GM18907 (cell line): ENCODE results near the gene AMOTL1.
"Not testable (repeated sequence)": the region's sequence is repeated elsewhere in the genome, so short reads cannot be mapped to it uniquely, and the experiment has no call there.

Experiments used
- ATAC-seq: cut with Tn5 transposase; IDR thresholded peaks from one replicate; pipeline ENCODE4 v1.9.1; 2021; ENCODE audit warnings: mild to moderate bottlenecking, moderate library complexity; ENCODE audit not compliant: unreplicated experiment

Gene AMOTL1

GRCh38 chr11:94769880-94770279 lies 1.7 kb downstream of the AMOTL1 start:
- ATAC-seq, result no peak

- ATAC-seq, result no peak
These were observed 2.5 kb downstream of the AMOTL1 start for GRCh38 chr11:94770563-94771120.

- no peak for ATAC-seq
These were observed 3.2 kb downstream of the AMOTL1 start for GRCh38 chr11:94771390-94771789.

- ATAC-seq, result no peak
These were observed 3.8 kb downstream of the AMOTL1 start for GRCh38 chr11:94771951-94772350.

- ATAC-seq, result no peak
These were observed 5.7 kb downstream of the AMOTL1 start for GRCh38 chr11:94773842-94774241.

GRCh38 chr11:94774345-94774744 lies 6.2 kb downstream of the AMOTL1 start:
- ATAC-seq, result no peak

GRCh38 chr11:94775567-94776327 lies 7.6 kb downstream of the AMOTL1 start:
- peak; percentile 11 for ATAC-seq

GRCh38 chr11:94776351-94777321 lies 8.5 kb downstream of the AMOTL1 start:
- ATAC-seq, result peak; percentile 87

GRCh38 chr11:94780432-94780831 lies 12.3 kb downstream of the AMOTL1 start:
- no peak for ATAC-seq

- no peak for ATAC-seq
These were observed 13.7 kb downstream of the AMOTL1 start for GRCh38 chr11:94781837-94782236.

- ATAC-seq, result no peak
These were observed 14.3 kb downstream of the AMOTL1 start for GRCh38 chr11:94782446-94782845.

- ATAC-seq, result no peak
These were observed 16.7 kb downstream of the AMOTL1 start for GRCh38 chr11:94784884-94785283.

- ATAC-seq, result no peak
These were observed 17.4 kb downstream of the AMOTL1 start for GRCh38 chr11:94785509-94785908.

- ATAC-seq, result peak; percentile 66
These were observed 18.3 kb downstream of the AMOTL1 start for GRCh38 chr11:94786264-94787126.

GRCh38 chr11:94787801-94788200 lies 19.6 kb downstream of the AMOTL1 start:
- no peak for ATAC-seq

- ATAC-seq, result no peak
These were observed 20.2 kb downstream of the AMOTL1 start for GRCh38 chr11:94788396-94788795.

- no peak for ATAC-seq
These were observed 22.0 kb downstream of the AMOTL1 start for GRCh38 chr11:94790197-94790596.

- ATAC-seq, result no peak
These were observed 22.6 kb downstream of the AMOTL1 start for GRCh38 chr11:94790661-94791180.

GRCh38 chr11:94791216-94791889 lies 23.2 kb downstream of the AMOTL1 start:
- ATAC-seq, result no peak

- not testable (repeated sequence) for ATAC-seq
These were observed 23.8 kb downstream of the AMOTL1 start for GRCh38 chr11:94791942-94792341.
